GM12878 (cell line): ENCODE data around the gene TMEM35B. TPM values are rescaled to one million over a fixed set of nuclear protein-coding genes. Genes with fewer than 3 reads are reported as not detected.

Experiments
- ATAC-seq: fragments of 200-7000 bp; cut with Tn5 transposase; 3 replicates; pipeline ENCODE4 v1.9.1; 2020; ENCODE audit warnings: mild to moderate bottlenecking, moderate library complexity
- BruUV-seq: library from RNA; stranded (reverse); fragments of 400-500 nt; replicated peaks from 2 replicates; lab custom pipeline; 2021; lab: Mats Ljungman, UMichigan
- CTCF ChIA-PET: fragments of 300-600 bp; sonication (Branson Sonifier 250); formaldehyde crosslinking; extraction: SDS; loops from one replicate; lab custom pipeline; 2021; ENCODE audit warnings: inconsistent platforms; lab: Yijun Ruan, JAX
- POLR2A ChIA-PET: fragments of 350-600 bp; formaldehyde crosslinking; extraction: SDS; loops from one replicate; lab custom pipeline; 2021; ENCODE audit warnings: inconsistent platforms; lab: Charles Lee
- RAD21 ChIA-PET: fragments of 300-600 bp; sonication (Branson Sonifier 250); formaldehyde crosslinking; loops from one replicate; lab custom pipeline; 2023; ENCODE audit warnings: antibody characterized with exemption; ENCODE audit not compliant: unreplicated experiment; lab: Charles Lee
- SMC1A ChIA-PET: fragments of 300-600 bp; sonication (Branson Sonifier 250); formaldehyde crosslinking; loops from one replicate; lab custom pipeline; 2023; ENCODE audit not compliant: unreplicated experiment, uncharacterized antibody; lab: Charles Lee
- DNase-seq: peaks from one replicate; pipeline ENCODE4 v3.0.0-alpha.2; 2011; ENCODE audit warnings: low read depth, low spot score
- FAIRE-seq: peaks from 3 replicates; lab custom pipeline; 2011; peaks lifted over from hg19 to GRCh38; lab: Jason Lieb, UNC
- H2AFZ ChIP-seq: 2 replicates; pipeline ENCODE4 v1.6.0; 2011; ENCODE audit warnings: low read depth, low read length, control low read depth; ENCODE audit not compliant: control insufficient read depth
- H3K27ac ChIP-seq: 2 replicates; pipeline ENCODE4 v1.5.1; 2011; ENCODE audit warnings: control low read depth; ENCODE audit not compliant: control insufficient read depth, insufficient read depth
- H3K27me3 ChIP-seq, 2 experiments: replicated peaks in 1 of 2; 2 replicates each; pipeline versions ENCODE4 v1.6.0 to v1.6.1; 2011; ENCODE audit warnings: low read length in 1 of 2; ENCODE audit not compliant: control insufficient read depth in 2 of 2, insufficient read depth in 2 of 2
- H3K36me3 ChIP-seq, 2 experiments: 2 replicates each; pipeline ENCODE4 v1.5.1; 2011; ENCODE audit warnings: low read length in 1 of 2; ENCODE audit not compliant: control insufficient read depth in 2 of 2, insufficient read depth in 2 of 2
- H3K4me1 ChIP-seq: 2 replicates; pipeline ENCODE4 v1.6.1; 2011; ENCODE audit warnings: mild to moderate bottlenecking, low read length, moderate library complexity, mixed read lengths; ENCODE audit not compliant: control insufficient read depth, insufficient read depth
- H3K4me2 ChIP-seq: 2 replicates; pipeline ENCODE4 v1.6.0; 2011; ENCODE audit warnings: control low read depth; ENCODE audit not compliant: control insufficient read depth, insufficient read depth
- H3K4me3 ChIP-seq: fragments of 200-600 bp; sonication (generic); 2 replicates; pipeline ENCODE4 v1.5.1; 2016
- H3K79me2 ChIP-seq: 2 replicates; pipeline ENCODE4 v1.6.0; 2011; ENCODE audit warnings: low read length; ENCODE audit not compliant: control insufficient read depth, insufficient read depth
- H3K9ac ChIP-seq: 2 replicates; pipeline ENCODE4 v1.8.0; 2011; ENCODE audit warnings: low read length, control low read depth, mixed read lengths; ENCODE audit not compliant: control insufficient read depth, insufficient read depth
- H3K9me3 ChIP-seq: replicated peaks from 3 replicates; pipeline ENCODE4 v1.5.1; 2011; ENCODE audit warnings: mild to moderate bottlenecking, low read length; ENCODE audit not compliant: control insufficient read depth, insufficient read depth
- H4K20me1 ChIP-seq: 2 replicates; pipeline ENCODE4 v1.6.0; 2011; ENCODE audit not compliant: control insufficient read depth, insufficient read depth
- BCL11A ChIP-seq: IDR thresholded peaks from 2 replicates; pipeline ENCODE4 v1.6.1; 2011; ENCODE audit warnings: low read depth, low read length
- CBX5 ChIP-seq: sonication (generic); IDR thresholded peaks from 2 replicates; pipeline ENCODE4 v1.6.1; 2016; ENCODE audit warnings: low read depth, moderate library complexity, mild to moderate bottlenecking, inconsistent platforms
- IKZF1 ChIP-seq: fragments of 450-650 bp; conservative IDR thresholded peaks from 2 replicates; pipeline ENCODE4 v1.6.1; 2017; ENCODE audit warnings: antibody characterized with exemption, mild to moderate bottlenecking
- IKZF2 ChIP-seq, 2 experiments: fragments of 450-650 bp; IDR thresholded peaks; 2 replicates each; pipeline ENCODE4 v1.6.1; 2017; ENCODE audit warnings: mild to moderate bottlenecking in 2 of 2, moderate library complexity in 2 of 2
- KAT2A ChIP-seq: conservative IDR thresholded peaks from 2 replicates; pipeline ENCODE4 v1.6.1; 2011; ENCODE audit warnings: low read depth, low read length; ENCODE audit not compliant: control insufficient read depth
- MEF2B ChIP-seq: fragments of 450-650 bp; IDR thresholded peaks from 2 replicates; pipeline ENCODE4 v1.6.1; 2018; ENCODE audit warnings: mild to moderate bottlenecking, moderate library complexity; ENCODE audit not compliant: partially characterized antibody, poor library complexity, severe bottlenecking
- MTA3 ChIP-seq: IDR thresholded peaks from 2 replicates; pipeline ENCODE4 v1.6.1; 2012; ENCODE audit warnings: low read length, inconsistent platforms, borderline replicate concordance
- NR2C2 ChIP-seq: IDR thresholded peaks from 2 replicates; pipeline ENCODE4 v1.6.1; 2011; ENCODE audit warnings: borderline replicate concordance, low read depth; ENCODE audit not compliant: control insufficient read depth, insufficient read length
- RELB ChIP-seq: fragments of 450-650 bp; IDR thresholded peaks from 2 replicates; pipeline ENCODE4 v1.6.1; 2017; ENCODE audit warnings: low read depth, mild to moderate bottlenecking, moderate library complexity
- RUNX3 ChIP-seq: IDR thresholded peaks from 2 replicates; pipeline ENCODE4 v1.6.1; 2012; ENCODE audit warnings: low read length, inconsistent platforms
- SMAD5 ChIP-seq: IDR thresholded peaks from 2 replicates; pipeline ENCODE4 v1.6.1; 2016; ENCODE audit warnings: antibody characterized with exemption, low read depth
- SPI1 ChIP-seq: IDR thresholded peaks from 2 replicates; pipeline ENCODE4 v1.6.1; 2011; ENCODE audit warnings: low read depth, mild to moderate bottlenecking, low read length, moderate library complexity, borderline replicate concordance; ENCODE audit not compliant: insufficient read depth
- SREBF2 ChIP-seq: IDR thresholded peaks from 2 replicates; pipeline ENCODE4 v1.6.1; 2012; ENCODE audit warnings: mild to moderate bottlenecking, low read length
- STAT1 ChIP-seq: fragments of 450-650 bp; conservative IDR thresholded peaks from 2 replicates; pipeline ENCODE4 v1.6.1; 2014; ENCODE audit warnings: antibody characterized with exemption, mild to moderate bottlenecking
- TCF12 ChIP-seq: IDR thresholded peaks from 2 replicates; pipeline ENCODE4 v1.6.1; 2011; ENCODE audit warnings: low read depth, mild to moderate bottlenecking, low read length
- WGBS: methylation state at CpG from one replicate; pipeline ENCODE4 v1.1.6; 2016; ENCODE audit warnings: low lambda C conversion rate; ENCODE audit not compliant: insufficient replicate concordance, insufficient coverage; ENCODE audit errors: missing lambda C conversion rate; 5-methylcytosine and 5-hydroxymethylcytosine counted together
- in situ Hi-C: fragments of 300-500 bp; cut with MboI; formaldehyde crosslinking; loops from 9 replicates; pipeline ENCODE4 v1.14.3; 2018; ENCODE audit warnings: mixed read lengths
- intact Hi-C: fragments of 100-400 bp; cut with micrococcal nuclease; formaldehyde crosslinking; loops from one replicate; pipeline ENCODE4 v1.14.2; 2022; ENCODE audit not compliant: unreplicated experiment
- polyA plus RNA-seq, 11 experiments: library from polyadenylated mRNA; depleted of rRNA in 4 of 11; unstranded in 6 of 11; stranded (reverse) in 5 of 11; fragments of >200 nt; fragmentation: Nextera tagmentation in 4 of 11; fragmentation: Illumina TruSeq in 1 of 11; extraction: Ambion mirVana in 4 of 11; extraction: Trizol in 1 of 11; gene quantifications; 1 replicate in 1 of 11; 2 replicates in 10 of 11; pipeline versions ENCODE4 v1.2.1 to v1.2.3, GENCODE V29; 2011 to 2016; ENCODE audit warnings: inconsistent platforms in 2 of 11, missing spikeins in 2 of 11, low read depth in 1 of 11
- total RNA-seq, 4 experiments: library from RNA; depleted of rRNA in 3 of 4; stranded (reverse); fragments of >200 nt in 3 of 4; fragmentation: Illumina TruSeq in 1 of 4; extraction: Trizol in 1 of 4; gene quantifications; 2 replicates each; pipeline versions ENCODE4 v1.2.1 to v1.2.3, GENCODE V29; 2013 to 2021

Gene TMEM35B
- total and polyA plus RNA-seq, 10 of the 15 experiments (the other 5 are each of a cell fraction or from before 2014, with no cell fraction given) = 14.8 to 138 (median 32.8) TPM

DNA sequence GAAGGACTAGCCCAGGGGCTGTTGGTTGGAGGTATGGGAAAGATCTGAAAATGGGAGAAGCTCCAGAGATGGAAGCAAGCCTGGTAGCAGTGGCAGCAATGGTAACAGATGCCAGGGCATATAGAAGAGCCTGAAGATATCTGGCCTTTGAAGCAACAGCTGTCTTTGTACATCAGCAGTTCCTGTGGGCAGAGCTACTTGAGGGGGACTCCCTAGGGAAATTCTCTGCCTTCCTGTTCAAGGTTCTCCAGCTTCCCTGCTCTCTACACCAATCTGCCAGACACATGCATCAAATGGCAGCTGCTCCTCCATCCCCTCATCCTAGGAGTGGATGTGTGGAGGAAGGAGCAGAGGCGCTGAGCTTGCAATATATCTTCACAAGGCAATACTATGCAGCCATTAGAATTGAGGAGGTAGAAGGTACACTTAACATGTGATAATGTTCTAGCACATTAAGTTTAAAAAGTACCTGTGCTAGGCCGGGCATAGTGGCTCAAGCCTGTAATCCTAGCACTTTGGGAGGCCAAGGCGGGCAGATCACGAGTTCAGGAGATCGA lies 2.2 kb downstream of the TMEM35B start:
- Histone ChIP-seq H3K9ac (peak overlapping the region; percentile 24; the same call in 1 of the 2 replicates), H3K36me3 (no peaks in the 10 kb centered on the region), H3K4me3 (no peak overlapping the region), H3K27ac (no peak overlapping the region), H3K79me2 (peaks cover 23% of the 10 kb centered on the region), H3K27me3 (no peaks in the 10 kb centered on the region), H2AFZ (no peak overlapping the region), H3K9me3 (no peaks in the 10 kb centered on the region), H4K20me1 (no peaks in the 10 kb centered on the region), H3K4me2 (peak overlapping the region; percentile 31), H3K4me1 (peaks cover 9% of the 10 kb centered on the region)
- SMC1A ChIA-PET = interaction anchor here (0.6 to 6.0 kb wide), 8 partner anchors 9 to 203 kb away, joined by 3 to 30 read pairs (median 3); partner anchors contain the start of genes SMIM12 and ZMYM6
- WGBS = 77% methylated on average over 5 of the region's 5 CpGs
- TF ChIP-seq RELB = no peak
- TF ChIP-seq CBX5 = no peak
- 0 out of 2 replicates have a peak, but pooled peaks have one; percentile 31 for TF ChIP-seq RUNX3
- TF ChIP-seq SREBF2 = no peak
- peak; percentile 73 for TF ChIP-seq MEF2B
- TF ChIP-seq IKZF2 (IDR thresholded peaks at IDR 0.05) = peak; percentile 18 to 19; a peak in 1 of 4 replicates
- 0 out of 2 replicates have a peak, but pooled peaks have one; percentile 14 for TF ChIP-seq SPI1
- TF ChIP-seq NR2C2 = no peak
- TF ChIP-seq KAT2A = no peak
- no peak for TF ChIP-seq MTA3
- peak; percentile 59; the same call in 1 of the 2 replicates for TF ChIP-seq TCF12
- no peak for TF ChIP-seq SMAD5
- TF ChIP-seq IKZF1 = peak; percentile 43
- no peak for TF ChIP-seq STAT1
- no peak for TF ChIP-seq BCL11A
- no TSS peak for BruUV-seq
- no peak for FAIRE-seq
- intact Hi-C loops = loop anchor here (10.0 kb wide), 1 partner anchor 202 kb away; no protein-coding TSS in a partner anchor
- ATAC-seq = peak; percentile 31
- in situ Hi-C loops = no loop called here
- DNase-seq = no peak
- POLR2A ChIA-PET = interaction anchor here (0.5 to 0.9 kb wide), 5 partner anchors 10 to 1448 kb away, joined by 3 to 13 read pairs (median 3); no protein-coding TSS in a partner anchor
- RAD21 ChIA-PET = interaction anchor here (0.9 to 1.0 kb wide), 2 partner anchors 48 to 116 kb away, joined by 3 to 4 read pairs; no protein-coding TSS in a partner anchor
- CTCF ChIA-PET = interaction anchor here (1.1 to 4.0 kb wide), 6 partner anchors 10 to 219 kb away, joined by 3 to 26 read pairs (median 4); partner anchors contain the start of gene SMIM12
